Measurements from ENCODE around the gene TTLL11.
"Not testable (repeated sequence)": the region's sequence is repeated elsewhere in the genome, so short reads cannot be mapped to it uniquely, and the experiment has no call there.

Gene TTLL11

GRCh38 chr9:121896545-121896943 lies 196.6 kb downstream of the TTLL11 start:
- DNase-seq: no peak

DNA sequence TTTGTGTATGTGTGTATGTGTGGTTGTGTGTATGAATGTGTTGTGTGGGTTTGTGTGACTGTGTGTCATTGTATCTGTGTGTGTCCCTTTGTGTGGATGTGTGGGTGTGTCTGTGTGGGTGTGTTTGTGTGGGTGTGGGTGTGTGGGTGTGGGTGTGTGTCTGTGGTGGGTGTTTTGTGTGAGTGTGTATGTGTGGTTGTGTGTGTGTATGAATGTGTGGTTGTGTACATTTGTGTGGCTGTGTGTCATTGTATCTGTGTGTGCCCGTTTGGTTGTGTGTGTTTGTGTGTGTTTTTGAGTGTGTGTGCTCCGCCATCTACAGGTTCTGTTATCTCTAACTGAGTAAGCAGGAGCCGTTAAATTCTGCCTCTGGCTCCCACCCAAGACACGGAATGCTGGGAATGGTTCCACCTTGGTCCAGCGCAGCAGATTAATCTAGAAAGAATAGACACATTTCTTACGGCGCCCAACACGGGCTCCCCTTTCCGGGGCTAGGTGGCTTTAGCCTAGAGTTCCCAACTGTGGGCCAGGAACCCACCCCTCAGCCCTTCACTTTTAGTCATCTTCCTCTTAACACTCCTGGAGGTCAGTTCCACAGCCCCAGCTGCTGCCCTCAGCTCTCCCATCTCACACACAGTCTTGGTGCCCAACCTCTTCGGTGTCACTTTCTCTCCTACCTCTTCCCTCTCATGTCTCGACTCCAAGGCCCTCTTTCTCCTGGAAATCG lies 197.1 kb downstream of the TTLL11 start:
- DNase-seq: peak; percentile 36

DNA sequence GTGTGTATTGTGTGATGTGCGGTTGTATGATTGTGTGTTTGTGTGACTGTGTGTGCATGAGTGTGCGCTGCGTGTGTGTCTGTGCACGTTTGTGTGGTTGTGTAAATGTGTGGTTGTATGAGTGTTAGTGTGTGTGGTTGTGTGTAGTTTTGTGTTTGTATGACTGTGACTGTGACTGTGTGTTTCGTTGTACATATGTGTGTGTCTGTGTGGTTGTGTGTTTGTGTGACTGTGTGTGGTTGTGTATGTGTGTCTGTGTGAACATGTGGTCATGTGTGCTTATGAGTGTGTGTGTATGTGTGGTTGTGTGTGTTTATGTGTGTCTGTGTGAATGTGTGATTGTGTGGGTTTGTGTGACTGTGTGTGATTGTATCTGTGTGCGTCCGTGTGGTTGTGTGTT lies 197.8 kb downstream of the TTLL11 start:
- no peak for DNase-seq

GRCh38 chr9:121894380-121894779 lies 198.7 kb downstream of the TTLL11 start:
- not testable (repeated sequence) for DNase-seq

- DNase-seq: no peak
Observed at GRCh38 chr9:121893786-121894185, 199.3 kb downstream of the TTLL11 start.

DNA sequence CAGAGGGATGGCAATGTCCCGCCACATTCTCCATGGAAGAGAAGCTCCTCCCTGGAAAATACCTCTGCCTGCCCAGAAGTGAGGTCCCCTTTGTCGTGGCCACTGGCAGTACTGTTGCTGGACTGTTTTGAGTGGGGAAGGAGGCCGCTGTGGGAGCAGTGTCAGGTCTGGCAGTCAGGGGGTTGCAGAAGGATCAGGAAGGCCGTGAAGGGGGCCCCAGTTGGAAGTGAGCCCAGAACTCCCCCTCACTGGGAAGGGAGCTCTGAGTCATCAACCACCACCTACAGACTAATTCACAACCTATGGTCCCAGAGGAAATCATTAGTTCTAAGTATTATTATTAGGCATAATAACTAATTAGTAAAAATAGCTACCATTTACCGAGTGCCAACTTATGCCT lies 200.4 kb downstream of the TTLL11 start:
- DNase-seq: no peak

GRCh38 chr9:121890746-121891145 lies 202.4 kb downstream of the TTLL11 start:
- no peak for DNase-seq

GRCh38 chr9:121889990-121890563 lies 203.0 kb downstream of the TTLL11 start:
- DNase-seq: no peak

DNA sequence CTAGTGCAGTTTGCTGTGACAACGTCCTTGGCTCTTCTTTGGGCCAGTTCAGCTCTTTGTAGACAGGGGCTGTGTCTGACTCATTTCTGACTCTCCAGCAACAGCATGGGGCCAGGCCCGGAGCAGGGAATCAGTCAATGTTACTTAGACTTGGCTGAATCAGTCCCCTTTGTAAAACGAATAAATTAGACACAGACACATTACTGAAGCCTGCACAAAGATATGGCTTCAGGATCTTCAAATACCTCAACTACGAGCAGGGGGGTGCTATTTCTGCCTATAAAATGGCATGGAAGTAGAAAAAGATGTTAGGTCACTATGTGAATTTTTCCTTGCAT lies 204.7 kb downstream of the TTLL11 start:
- DNase-seq: no peak

DNA sequence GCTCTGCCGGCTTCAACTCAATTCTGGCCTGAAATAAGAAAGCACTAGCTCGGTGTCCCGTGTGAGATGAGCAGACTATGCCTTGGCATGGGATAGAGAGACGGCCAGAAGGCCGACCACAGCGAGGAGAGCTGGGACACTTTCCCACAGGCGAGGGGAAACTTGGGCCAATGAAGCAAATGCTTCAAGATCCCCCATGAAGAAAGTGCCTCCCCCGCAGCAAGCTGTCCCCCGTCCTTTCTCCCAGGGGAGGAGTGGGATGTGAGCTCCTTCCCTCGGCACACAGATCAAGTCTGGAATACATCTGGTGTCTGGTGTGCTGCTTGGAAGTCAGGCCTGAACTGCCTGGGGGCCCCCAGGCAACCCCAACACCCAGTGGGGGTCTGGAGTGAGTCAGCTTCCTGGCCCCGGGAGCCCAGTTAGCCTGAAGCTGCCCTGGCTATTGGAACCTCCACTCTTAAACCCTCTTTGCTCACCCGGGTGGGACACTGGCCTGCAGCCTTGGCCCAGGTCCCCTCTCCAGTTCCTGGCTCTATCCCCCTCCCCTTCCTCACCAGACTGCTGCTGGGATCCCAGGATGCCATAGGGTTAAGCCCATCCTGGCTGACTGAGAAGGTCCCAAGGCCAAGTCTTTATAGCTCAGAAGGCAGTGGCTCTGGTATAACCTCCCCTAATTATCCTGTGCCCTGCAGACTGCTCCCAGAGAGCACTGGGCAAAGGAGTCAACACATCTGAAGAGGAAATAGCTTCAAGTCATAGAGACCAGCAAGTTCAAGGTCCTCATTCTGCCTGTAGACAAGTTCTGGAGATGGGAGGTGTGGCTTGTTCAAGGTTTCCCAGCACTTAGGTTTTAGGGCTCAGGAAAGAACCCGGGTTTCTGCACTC lies 205.3 kb downstream of the TTLL11 start:
- no peak for DNase-seq

DNA sequence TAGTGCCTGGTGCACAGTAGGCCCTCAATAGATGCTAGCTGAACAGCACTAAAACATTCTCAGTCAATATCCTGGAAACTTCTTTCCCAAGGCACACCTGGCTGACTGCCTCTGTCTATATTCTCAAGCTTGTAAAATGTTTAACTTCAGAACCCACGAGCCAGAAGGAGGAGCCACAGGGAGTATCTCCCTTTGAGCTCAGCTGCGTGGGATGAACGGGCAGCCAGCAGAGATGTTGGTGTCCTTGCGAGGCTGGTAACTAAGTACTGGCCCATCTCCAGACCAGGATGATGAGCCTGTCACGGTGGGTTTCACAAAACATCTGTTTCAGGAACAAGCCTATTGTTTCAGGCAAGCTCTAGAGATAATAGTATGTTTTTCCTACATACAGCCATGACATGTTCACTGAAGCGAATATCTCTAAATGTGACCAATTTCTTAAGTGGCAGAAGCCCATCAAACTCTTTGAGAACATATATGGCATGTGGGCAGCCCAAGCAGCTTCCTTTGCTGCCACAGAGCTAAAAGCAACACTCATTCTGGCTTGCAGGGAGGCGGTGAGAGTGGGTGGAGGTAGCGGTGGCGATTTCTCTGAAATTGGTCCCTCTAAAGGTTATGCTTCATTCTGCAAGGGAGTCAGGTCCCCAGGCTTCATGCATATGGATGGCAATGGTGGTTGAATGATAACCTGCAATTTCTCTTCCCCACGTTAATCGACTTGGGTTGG lies 206.2 kb downstream of the TTLL11 start:
- DNase-seq: no peak

GRCh38 chr9:121885345-121885901 lies 207.7 kb downstream of the TTLL11 start:
- DNase-seq: no peak

DNA sequence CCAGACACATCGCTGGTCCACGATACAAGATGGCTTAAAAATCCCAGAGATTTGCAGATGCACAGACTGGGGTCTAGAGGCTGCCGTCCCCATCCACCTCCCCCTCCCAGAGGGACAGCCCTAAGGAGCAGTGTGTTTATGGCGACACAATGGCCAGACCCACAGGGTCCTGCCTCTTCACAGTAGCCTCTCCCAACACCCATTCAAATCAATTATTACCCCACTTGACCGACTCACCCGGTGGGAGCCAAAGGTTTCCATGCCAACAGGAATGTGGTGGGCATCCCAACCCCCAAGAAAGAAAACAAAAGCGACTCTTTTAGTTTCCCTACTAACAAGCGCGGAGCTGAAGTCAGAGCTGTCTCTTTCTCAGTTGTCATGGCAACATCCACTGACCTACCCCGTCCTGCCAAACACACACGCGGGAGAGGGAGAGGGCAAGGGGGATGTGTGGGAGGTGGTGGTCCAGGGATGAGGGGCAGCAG lies 209.0 kb downstream of the TTLL11 start:
- no peak for DNase-seq

- DNase-seq: no peak
Observed at GRCh38 chr9:121883281-121884056, 209.6 kb downstream of the TTLL11 start.

DNA sequence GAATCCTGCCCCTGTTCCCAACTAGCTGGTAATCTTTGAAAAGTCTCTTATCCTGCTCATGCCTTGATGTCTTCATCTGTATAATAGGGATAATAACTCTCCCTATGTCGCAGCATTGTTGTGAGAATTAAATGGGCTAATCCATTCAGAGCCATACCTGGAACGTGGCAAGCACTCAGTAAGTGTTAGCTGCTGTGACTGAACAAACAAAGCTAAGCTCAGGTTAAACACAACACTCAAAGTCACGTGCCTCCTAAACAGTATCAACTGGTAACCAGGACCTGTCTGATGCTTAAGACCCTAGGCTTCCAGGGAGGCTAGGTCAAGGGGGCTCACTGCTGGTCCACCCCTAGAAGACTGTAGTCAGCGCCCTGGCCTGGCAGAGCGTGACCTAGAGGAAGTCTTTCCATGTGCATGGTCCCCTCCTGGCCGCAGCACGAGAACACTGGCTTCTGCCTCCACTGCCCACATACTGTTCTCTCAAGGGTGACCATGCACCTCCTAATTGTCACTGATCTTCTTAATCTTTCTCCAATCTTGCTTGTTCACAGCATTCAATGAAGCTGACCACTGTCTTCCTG lies 211.1 kb downstream of the TTLL11 start:
- DNase-seq: no peak

DNA sequence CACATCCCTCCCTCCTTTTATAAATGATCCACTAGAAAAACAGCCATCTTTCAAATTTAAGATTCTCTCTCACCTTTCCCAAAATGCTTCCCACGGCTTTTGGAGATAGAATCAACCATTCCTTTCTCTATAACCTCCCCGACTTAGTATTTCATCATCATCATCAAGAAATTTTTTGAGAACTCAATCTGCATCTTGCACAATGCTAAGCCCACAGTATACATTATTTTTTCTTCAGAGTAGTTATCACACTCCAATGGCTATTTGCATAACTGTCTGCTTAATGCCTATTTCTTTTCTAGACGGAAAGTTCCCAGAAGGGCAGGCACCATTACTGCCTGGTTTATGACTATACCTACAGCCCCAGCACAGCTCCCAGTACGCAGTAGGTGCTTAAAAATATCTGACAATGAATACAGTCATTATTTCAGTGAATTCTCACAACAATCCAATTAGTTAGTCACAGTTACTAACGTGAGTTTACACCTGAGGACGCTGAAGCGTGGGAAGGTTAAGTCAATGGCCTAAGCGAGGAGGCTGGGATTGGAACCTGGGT lies 212.7 kb downstream of the TTLL11 start:
- no peak for DNase-seq

GRCh38 chr9:121878271-121878822 lies 214.8 kb downstream of the TTLL11 start:
- no peak for DNase-seq

GRCh38 chr9:121876658-121877271 lies 216.3 kb downstream of the TTLL11 start:
- DNase-seq: no peak

DNA sequence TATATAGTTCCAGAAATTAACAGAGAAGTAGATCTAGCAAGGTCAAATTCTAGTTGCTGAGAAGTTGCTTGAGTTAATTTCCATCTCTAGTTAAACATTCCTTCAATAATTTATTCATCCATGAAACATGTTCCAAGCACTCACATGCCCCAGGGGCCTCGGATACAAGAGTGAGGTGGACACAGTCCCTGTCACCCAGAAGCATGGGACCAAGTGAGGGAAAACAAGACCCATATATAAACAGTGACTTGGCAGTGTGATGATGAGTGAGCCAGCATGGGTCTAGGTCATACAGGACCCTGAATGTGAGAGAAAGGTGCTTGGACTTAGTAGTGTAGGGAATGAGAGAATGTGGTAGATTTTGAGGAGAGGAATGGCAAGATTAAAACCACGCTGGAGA lies 216.9 kb downstream of the TTLL11 start:
- DNase-seq: no peak

GRCh38 chr9:121874524-121874923 lies 218.6 kb downstream of the TTLL11 start:
- DNase-seq: no peak

All from hematopoietic multipotent progenitor cell treated with erythropoietin and hydrocortisone succinate and interleukin-3 and kit ligand, for 6 days (in vitro differentiated cells).